Lower lobe of right lung (tissue), 2 donors: ENCODE data around the gene SH3BGRL2. TPM values are rescaled to one million over a fixed set of nuclear protein-coding genes. Genes with fewer than 3 reads are reported as not detected.

Experiments used
- ATAC-seq, 2 donors: fragments of 200-7000 bp; cut with Tn5 transposase; one replicate each; pipeline ENCODE4 v1.9.1; 2020 to 2022; ENCODE audit warnings: mild to moderate bottlenecking in 2 of 2, moderate library complexity in 2 of 2
- DNase-seq: peaks from one replicate; pipeline ENCODE4 v3.0.0-alpha.2; 2020
- H3K27ac ChIP-seq: fragments of 200-600 bp; one replicate; pipeline ENCODE4 v1.8.0; 2022
- H3K27me3 ChIP-seq: fragments of 200-600 bp; one replicate; pipeline ENCODE4 v1.8.0; 2022; ENCODE audit warnings: low read depth
- H3K36me3 ChIP-seq: fragments of 200-600 bp; one replicate; pipeline ENCODE4 v1.8.0; 2022; ENCODE audit warnings: mild to moderate bottlenecking
- H3K4me1 ChIP-seq: fragments of 200-600 bp; one replicate; pipeline ENCODE4 v1.8.0; 2022
- H3K4me3 ChIP-seq: fragments of 200-600 bp; one replicate; pipeline ENCODE4 v1.8.0; 2022; ENCODE audit warnings: mild to moderate bottlenecking
- H3K9me3 ChIP-seq: fragments of 200-600 bp; one replicate; pipeline ENCODE4 v1.8.0; 2022
- CTCF ChIP-seq: fragments of 200-600 bp; IDR thresholded peaks from one replicate; pipeline ENCODE4 v1.8.0; 2022; ENCODE audit warnings: antibody characterized with exemption, mild to moderate bottlenecking
- intact Hi-C: fragments of 100-400 bp; cut with DNase I; formaldehyde crosslinking; loops from one replicate; pipeline ENCODE4 v1.11.0; 2022
- total RNA-seq: library from RNA; stranded (reverse); fragmentation: NEBNext Ultra II Directional; extraction: Animal tissue kit (Norgen Biotek cat#: 25700); gene quantifications from one replicate; pipeline ENCODE4 v1.2.1, GENCODE V29; 2021
- donor health status: DM: no; HTN: yes; CAD: no; lungs with severe emphysema.

SH3BGRL2 gene
- total RNA-seq, 1 donor from 2014 or later = 28.9 TPM

- DNase-seq (no peak), ATAC-seq (no peak)
- TF ChIP-seq CTCF = no peak
- H3K4me1 ChIP-seq = no peaks in the 10 kb centered on the region
- H3K36me3 ChIP-seq = no peaks in the 10 kb centered on the region
- H3K4me3 ChIP-seq = no peak overlapping the region
- intact Hi-C loops = no loop called here
- no peaks in the 10 kb centered on the region for H3K27me3 ChIP-seq
- H3K27ac ChIP-seq = no peak overlapping the region
- H3K9me3 ChIP-seq = no peaks in the 10 kb centered on the region
Measured at GRCh38 chr6:79598012-79598411, 33.1 kb upstream of the SH3BGRL2 start.

GRCh38 chr6:79599725-79600259 lies 31.3 kb upstream of the SH3BGRL2 start:
- TF ChIP-seq CTCF = no peak
- DNase-seq = no peak
- Histone ChIP-seq H3K9me3 (no peaks in the 10 kb centered on the region), H3K27me3 (no peaks in the 10 kb centered on the region), H3K4me3 (no peak overlapping the region), H3K27ac (no peak overlapping the region), H3K4me1 (no peaks in the 10 kb centered on the region), H3K36me3 (no peaks in the 10 kb centered on the region)
- no peak for ATAC-seq
- intact Hi-C loops = no loop called here

- H3K27me3 ChIP-seq = no peaks in the 10 kb centered on the region
- no peaks in the 10 kb centered on the region for H3K9me3 ChIP-seq
- ATAC-seq (no peak), DNase-seq (no peak)
- intact Hi-C loops = no loop called here
- no peak for TF ChIP-seq CTCF
- H3K27ac ChIP-seq = no peak overlapping the region
- no peaks in the 10 kb centered on the region for H3K36me3 ChIP-seq
- H3K4me3 ChIP-seq = no peak overlapping the region
- no peaks in the 10 kb centered on the region for H3K4me1 ChIP-seq
Measured at GRCh38 chr6:79600313-79600712, 30.8 kb upstream of the SH3BGRL2 start.

- no peak for DNase-seq
- no peaks in the 10 kb centered on the region for H3K36me3 ChIP-seq
- TF ChIP-seq CTCF = no peak
- no peak overlapping the region for H3K27ac ChIP-seq
- no peaks in the 10 kb centered on the region for H3K9me3 ChIP-seq
- H3K27me3 ChIP-seq = no peaks in the 10 kb centered on the region
- ATAC-seq = no peak
- no peak overlapping the region for H3K4me3 ChIP-seq
- intact Hi-C loops = no loop called here
- no peaks in the 10 kb centered on the region for H3K4me1 ChIP-seq
Measured at GRCh38 chr6:79600812-79601609, 30.1 kb upstream of the SH3BGRL2 start.

- no peaks in the 10 kb centered on the region for H3K27me3 ChIP-seq
- TF ChIP-seq CTCF = no peak
- DNase-seq (no peak), ATAC-seq (no peak)
- H3K4me1 ChIP-seq = no peaks in the 10 kb centered on the region
- H3K4me3 ChIP-seq = no peak overlapping the region
- no peaks in the 10 kb centered on the region for H3K9me3 ChIP-seq
- intact Hi-C loops = no loop called here
- no peak overlapping the region for H3K27ac ChIP-seq
- H3K36me3 ChIP-seq = no peaks in the 10 kb centered on the region
Measured at GRCh38 chr6:79602859-79603258, 28.3 kb upstream of the SH3BGRL2 start.
